ENCODE measurements around the gene PLA2G2C. TPM values are rescaled to one million over a fixed set of nuclear protein-coding genes. Genes with fewer than 3 reads are reported as not detected.

The PLA2G2C gene
- total RNA-seq, 1 donor from 2014 or later: 0.28 TPM

DNA sequence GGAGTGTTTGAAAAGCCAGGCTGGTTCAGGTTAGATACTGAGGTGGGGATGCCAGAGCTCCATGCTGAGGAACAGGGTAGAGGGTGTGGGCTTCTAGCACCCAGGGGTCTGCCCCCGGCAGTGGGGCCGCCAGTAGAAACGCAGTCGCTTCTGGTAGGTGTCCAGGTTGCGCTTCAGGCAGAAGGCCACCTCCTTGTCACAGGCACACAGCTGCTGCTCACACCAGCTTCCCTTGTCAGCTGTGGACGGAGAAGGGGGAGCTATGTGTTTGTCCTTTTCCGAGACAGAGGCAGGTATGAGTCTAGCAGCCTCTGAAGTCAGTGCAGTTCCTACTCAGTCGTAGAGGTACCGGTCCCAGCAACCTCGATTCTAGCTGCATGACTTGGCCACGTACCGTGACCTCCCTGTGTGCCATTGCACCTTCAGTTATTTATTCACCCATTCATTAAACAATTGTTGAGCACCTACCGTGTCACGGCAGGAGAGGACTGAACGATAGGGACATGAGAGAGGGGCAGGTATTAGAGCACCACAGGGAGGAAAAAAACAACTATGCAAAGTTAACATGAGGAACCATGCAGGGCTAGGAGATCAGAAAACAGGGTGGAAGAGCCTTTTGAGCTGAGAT is 72.2 kb downstream of the PLA2G2C start:
- no peaks in the 10 kb centered on the region for H3K36me3 Mint-ChIP-seq (ENCODE audit: low read depth)
- no peak overlapping the region for H3K4me3 Mint-ChIP-seq
- no peaks in the 10 kb centered on the region for H3K4me1 Mint-ChIP-seq
- H3K9me3 Mint-ChIP-seq: no peaks in the 10 kb centered on the region
- H3K27me3 Mint-ChIP-seq: peaks cover 3% of the 10 kb centered on the region
- intact Hi-C loops (cut with micrococcal nuclease): no loop called here
- DNase-seq: no peak
- H3K27ac Mint-ChIP-seq: no peak overlapping the region

Other genes starting within 250 kb of the PLA2G2C start
- not detected in 2 replicates for gene PLA2G2A, start 206.9 kb downstream of the PLA2G2C start, total RNA-seq
- gene PLA2G5, start 116.3 kb downstream of the PLA2G2C start, total RNA-seq: not detected in 2 replicates
- gene PLA2G2D, start 67.0 kb downstream of the PLA2G2C start, total RNA-seq: not detected in 2 replicates
- gene PLA2G2F, start 47.2 kb downstream of the PLA2G2C start, total RNA-seq: not detected in 2 replicates
- 1.2 and 1.3 TPM in 2 replicates for gene UBXN10, start 422 bp downstream of the PLA2G2C start, total RNA-seq
- gene VWA5B1, start 104.4 kb upstream of the PLA2G2C start, total RNA-seq: not detected in 2 replicates